ENCODE measurements around the gene NR1I3.

DNA sequence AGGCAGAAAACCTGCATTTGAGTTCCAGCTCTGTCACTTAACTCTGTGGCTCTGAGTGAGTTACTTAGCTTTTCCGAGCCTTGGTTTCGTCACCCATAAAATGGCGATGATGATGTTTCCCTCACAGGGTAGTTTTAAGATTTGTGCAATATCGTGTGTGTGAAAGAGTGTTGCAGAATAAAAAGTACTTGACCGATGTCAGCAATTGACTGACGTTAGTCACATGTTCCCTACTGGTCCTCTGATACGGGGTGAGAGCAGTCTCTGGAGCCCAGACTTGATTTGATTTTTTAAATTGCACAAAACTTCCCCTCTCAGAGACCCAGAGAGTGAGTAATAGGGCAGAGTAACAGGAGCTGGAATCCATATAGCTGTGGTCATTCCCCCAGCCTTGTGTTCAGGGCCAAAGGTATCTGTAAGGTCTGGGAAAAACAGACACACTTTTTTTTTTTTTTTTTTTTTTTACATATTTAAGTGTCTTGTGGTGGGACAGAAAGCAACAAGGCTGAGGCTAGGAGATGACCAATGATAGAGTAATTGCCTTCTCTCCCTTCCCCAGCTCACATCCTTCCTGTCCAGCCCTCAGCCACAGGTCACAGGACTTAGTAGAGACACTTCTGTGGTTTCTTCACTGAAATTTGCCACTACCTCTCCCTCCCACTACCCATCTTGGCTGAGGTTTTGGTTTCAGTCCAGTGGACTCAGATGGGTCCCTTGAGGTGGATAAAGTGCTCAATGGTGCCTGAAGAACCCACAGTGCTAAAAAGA lies 20.9 kb downstream of the NR1I3 start:
- TF ChIP-seq CTCF (IDR thresholded peaks at IDR 0.05) (no peak), POLR2A (IDR thresholded peaks at IDR 0.05) (no peak)
